GM21528 (cell line): ENCODE results near the gene NDUFA13.
A peak's percentile ranks its signal among the peaks of the same experiment; 100 is the strongest.

ENCODE experiments used
- ATAC-seq: cut with Tn5 transposase; IDR thresholded peaks from one replicate; pipeline ENCODE4 v1.9.1; 2021; ENCODE audit warnings: mild to moderate bottlenecking, moderate library complexity; ENCODE audit not compliant: unreplicated experiment, low FRiP score

Gene NDUFA13

DNA sequence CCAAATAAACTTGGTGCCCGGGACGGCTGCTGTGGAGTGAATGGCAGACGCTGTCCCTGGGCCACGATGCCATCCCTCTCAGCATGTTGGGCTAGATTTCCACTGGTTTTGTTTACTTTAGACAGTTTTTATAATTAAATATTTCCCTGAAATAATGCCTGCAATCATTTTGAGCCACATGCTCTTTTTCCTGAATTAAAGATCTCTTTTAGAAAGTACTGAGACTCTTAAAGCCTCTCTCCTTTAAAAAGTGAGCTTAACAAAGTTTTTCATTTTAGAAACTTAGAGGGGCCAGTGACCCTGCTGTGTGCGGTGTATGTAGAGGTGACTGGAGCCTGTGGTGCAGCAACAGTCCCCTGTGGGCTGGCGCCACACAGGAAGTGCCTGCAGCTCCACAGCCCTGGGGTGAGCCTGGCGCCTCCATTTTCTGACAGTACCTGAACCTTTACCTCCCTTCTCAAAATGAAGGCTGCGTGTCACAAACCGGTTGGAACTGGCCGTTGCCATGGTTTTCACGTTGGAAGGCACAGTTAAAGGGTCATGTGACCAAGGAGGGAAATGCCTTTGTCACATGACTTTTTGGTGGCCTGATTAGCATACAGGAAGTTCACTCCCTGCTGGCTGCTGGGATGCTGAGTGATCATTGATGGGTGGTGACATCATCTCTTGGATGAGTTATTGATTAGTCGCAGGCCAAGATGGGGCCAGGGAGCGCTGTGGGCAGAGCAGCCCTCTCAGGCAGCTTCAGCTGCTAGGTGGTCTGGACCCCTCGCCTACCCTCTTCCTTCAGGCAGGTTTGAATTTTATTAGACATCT is 26.9 kb upstream of the NDUFA13 start:
- ATAC-seq = no peak

DNA sequence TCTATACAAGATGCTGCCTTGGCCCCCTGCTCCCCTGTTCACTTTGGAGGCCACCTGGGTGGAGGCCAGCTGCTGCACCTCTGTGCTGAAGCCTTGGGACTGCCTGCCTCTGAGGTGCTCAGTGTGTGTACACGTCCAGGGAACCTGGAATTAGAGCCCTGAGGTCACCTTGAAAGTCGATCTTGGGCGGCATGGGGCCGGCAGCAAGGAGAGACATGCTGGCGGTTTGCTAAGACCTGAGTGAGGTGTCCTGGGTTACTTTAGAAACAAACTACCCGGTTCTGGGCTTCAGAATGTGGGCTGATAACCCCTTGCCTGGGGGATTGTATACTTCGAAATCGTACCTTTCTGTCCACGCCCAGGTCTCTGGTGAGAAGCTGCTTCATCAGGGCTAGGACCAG is 26.2 kb upstream of the NDUFA13 start:
- no peak for ATAC-seq

DNA sequence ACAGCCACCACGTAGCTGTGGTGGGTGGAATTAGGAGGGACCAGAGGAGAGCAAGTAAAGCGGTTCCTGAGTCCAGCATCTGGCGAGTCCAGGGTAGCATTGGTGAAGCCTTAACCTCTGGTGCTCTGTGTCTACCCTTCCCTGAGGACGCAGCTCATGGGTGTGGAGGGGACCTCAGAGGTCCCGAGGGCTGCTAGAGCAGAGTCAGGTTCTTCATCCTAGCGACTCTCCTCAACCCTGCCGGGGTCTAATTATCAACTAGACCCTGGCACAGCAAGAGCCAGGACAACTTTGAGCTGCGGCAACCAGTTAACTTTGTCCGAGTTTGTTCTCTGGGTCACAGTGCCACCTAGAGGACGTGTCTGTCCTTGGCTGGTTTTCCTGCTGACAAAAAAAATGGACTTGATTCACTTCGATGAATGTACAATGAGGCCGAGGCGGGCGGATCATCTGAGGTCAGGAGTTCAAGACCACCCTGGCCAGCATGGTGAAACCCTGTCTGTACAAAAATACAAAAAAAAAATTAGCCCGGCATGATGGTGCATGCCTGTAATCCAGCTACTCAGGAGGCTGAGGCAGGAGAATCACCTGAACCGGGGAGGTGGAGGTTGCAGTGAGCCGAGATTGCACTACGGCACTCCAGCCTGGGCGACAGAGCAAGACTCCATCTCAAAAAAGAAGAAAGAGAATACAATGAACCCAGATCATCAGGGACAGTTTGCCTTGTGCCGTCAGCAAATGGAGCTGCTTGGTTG is 25.6 kb upstream of the NDUFA13 start:
- peak; percentile 42 for ATAC-seq

DNA sequence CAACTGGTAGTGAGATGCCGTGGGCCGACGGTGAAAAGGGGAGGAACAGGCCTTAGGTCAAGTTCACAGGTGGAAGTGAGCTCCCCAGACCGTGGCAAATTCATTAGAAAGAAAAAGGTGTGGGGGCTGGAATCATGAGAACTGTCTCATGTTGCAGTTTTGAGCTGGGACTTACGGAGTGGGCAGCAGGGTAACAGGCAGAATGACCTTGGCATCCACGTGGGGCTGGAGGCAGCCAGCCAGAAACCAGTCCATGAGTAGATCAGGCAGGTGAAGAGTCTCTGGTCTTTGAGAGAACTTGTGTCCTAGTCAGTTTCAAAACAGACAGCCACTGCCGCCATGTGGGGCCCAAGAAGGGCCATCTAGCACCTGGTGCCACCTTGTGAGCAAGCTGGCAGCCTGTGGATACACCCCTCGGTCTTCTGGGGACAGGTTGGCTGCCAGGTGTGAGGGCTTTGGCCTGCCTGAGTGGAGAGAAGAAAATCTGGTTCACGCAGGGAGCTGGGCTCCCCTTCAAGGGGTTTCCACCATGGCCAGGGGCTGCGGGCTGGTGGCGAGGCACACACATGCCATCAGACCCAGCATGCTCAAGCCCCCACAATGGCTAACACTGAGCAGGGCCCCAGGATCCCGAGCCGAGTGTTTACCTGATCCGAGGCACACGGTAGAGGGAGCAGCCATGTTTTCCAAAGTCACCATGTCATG is 24.6 kb upstream of the NDUFA13 start:
- ATAC-seq = no peak

DNA sequence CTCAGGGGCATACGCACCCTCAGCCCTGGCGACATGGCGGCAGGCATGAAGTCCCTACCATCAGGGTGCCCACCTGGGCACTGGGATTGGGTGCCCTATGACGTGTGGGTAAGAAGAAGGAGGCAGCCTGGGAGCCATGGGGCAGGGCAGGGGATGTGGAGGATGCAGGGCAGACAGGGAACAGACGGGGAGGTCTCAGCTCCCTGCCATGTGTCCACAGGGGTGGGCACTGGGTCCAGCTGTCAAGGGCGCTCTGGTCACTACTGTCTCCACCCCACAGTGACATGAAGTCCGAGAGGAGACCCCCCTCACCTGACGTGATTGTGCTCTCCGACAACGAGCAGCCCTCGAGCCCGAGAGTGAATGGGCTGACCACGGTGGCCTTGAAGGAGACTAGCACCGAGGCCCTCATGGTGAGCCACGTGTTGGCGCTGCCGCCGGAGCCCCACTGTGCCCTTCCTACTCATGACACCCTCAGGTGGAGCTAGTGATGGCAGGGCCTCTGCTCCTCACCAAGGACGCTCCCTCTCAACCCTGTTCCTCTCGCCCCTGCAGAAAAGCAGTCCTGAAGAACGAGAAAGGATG is 23.9 kb upstream of the NDUFA13 start:
- ATAC-seq = no peak

DNA sequence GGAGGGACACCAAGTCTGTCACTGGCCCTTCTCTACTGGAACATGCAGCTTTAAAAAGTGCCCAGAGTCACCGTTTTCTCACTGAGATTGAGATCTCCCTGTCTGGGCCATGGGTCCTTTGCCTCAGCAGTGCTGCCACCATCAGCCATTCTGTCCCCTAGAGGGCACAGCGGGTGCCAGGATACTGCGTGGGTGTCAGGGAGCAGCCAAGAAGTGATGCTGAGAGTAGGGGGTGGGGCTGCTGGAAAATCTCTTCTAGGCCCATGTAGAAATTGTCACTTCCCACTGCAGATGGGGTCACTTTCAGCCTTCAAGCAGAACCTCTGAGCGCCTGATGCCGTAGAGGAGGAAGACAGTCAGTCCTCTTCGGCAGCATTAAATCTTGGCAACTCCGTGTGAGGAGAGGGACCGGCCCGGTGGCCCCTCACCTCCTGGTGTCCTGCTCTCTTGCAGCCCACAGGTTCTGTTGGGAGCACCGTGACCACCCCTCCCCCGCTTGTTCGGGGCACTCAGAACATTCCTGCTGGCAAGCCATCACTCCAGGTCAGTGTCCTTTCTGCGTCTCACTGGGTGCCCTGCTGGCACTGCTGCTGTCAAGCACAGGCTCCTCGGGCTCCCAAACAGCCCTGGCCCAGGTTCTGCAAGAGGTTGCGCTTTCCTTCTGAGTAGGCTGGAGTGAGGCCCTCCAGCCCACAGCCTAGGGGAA is 22.0 kb upstream of the NDUFA13 start:
- ATAC-seq = no peak

DNA sequence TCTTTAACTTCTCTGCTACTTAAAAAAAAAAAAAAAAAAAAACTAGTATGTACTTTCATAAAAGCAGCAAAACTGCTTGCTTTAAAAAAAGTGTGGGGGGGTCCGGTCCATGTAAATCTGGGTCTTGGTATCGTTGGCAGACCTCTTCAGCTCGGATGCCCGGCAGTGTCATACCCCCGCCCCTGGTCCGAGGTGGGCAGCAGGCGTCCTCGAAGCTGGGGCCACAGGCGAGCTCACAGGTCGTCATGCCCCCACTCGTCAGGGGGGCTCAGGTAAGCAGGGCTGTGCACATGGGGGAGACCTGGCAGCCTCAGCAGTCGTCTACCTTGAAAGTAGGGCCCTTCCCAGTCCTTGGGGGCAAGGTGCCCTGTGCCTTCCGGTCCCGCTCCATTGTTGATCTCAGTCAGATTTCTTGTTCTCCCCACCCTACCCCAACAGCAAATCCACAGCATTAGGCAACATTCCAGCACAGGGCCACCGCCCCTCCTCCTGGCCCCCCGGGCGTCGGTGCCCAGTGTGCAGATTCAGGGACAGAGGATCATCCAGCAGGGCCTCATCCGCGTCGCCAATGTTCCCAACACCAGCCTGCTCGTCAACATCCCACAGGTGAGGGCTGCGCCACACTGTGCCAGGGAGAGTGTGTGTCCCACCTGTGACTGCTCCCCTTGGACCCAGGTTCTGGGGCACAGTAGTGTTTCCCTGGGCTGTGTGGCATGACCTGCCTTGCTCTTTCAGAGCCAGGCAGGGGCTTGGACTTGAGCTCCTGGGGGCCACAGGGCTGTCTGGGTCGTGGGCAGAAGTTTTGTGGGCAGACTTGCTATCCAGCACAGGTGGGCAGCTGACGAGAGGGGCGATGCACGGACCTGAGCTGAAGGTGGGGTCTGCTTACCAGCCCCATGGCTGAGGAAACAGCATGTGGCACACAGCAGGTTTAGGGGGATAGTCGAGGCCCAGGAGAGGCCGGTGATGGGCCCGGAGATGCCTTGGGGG is 20.1 kb upstream of the NDUFA13 start:
- ATAC-seq = no peak

DNA sequence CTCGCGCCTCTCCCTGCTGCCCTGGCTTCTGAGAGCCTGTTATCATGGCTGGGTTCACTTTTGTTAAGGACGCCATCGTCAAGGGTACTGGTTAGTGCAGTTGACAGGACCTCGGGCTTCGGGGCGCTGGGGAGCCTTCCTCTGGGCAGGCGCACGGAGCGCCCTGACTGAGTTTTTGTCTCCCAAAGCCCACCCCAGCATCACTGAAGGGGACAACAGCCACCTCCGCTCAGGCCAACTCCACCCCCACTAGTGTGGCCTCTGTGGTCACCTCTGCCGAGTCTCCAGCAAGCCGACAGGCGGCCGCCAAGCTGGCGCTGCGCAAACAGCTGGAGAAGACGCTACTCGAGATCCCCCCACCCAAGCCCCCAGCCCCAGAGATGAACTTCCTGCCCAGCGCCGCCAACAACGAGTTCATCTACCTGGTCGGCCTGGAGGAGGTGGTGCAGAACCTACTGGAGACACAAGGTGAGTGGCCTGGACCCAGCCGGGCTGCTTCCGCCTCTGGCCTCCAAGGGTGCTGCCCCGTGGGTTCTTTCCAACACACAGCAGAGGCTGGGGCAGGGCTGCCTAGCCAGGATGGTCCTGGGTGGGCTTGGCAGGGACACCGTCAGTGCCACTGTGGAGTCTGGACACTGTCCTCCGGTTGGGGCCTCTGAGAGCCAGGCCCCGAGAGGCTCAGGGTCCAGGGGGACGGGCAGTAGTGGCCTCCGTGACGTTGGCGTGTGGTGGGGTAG is 17.6 kb upstream of the NDUFA13 start:
- ATAC-seq = no peak

DNA sequence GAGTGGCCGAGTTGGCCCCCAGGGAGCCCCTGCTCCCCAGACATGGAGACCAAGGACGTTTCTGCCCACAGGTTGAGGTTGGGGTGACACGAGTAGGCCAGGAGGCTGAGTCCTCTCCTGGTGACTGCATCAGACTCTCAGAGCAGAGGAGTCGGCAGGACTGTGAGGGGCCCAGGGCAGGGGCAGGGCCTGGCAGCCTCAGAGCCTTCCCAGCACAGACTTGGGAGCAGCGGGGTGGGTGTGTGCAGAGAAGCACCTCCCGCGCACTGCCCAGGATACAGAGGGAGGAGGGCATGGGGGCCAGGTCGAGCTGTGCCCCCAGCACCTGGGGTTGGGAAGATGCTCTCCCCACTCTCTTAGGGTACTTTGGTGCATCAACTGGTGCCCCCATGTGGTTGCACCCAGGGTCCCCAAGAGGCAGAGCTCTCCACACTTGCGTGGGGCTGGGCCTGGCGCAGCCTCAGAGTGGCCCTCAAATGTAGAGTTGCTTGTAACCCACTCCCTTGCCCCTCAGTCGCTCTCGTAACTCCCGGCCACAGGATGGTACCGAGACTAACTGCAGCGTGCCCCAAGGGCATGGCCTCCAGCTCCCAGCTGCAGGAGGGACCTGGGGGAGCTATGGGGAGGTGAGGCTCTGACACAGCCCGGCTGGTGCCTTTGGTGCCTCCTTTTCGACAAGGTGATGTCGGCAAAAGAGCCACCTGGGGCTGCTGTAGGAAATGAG is 16.6 kb upstream of the NDUFA13 start:
- ATAC-seq = no peak

DNA sequence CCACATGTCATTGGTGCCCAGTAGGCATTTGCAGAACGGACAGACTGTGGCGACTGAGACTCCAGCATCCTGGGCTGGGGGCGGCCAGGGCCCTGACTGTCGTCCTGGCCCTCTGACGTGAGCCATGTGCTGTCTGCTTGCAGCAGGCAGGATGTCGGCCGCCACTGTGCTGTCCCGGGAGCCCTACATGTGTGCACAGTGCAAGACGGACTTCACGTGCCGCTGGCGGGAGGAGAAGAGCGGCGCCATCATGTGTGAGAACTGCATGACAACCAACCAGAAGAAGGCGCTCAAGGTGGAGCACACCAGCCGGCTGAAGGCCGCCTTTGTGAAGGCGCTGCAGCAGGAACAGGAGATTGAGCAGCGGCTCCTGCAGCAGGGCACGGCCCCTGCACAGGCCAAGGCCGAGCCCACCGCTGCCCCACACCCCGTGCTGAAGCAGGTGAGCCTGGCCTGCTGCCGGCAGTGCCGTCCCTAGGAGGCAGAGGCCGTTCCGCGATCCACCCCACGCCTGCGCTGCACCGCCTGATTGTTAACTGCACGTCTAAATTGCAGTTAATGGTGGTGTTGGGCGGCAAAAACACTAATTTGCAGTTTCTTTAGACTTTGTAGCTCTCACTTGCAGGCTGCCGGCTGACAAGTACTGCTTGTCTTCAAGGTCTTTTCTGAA is 14.9 kb upstream of the NDUFA13 start:
- ATAC-seq = no peak

DNA sequence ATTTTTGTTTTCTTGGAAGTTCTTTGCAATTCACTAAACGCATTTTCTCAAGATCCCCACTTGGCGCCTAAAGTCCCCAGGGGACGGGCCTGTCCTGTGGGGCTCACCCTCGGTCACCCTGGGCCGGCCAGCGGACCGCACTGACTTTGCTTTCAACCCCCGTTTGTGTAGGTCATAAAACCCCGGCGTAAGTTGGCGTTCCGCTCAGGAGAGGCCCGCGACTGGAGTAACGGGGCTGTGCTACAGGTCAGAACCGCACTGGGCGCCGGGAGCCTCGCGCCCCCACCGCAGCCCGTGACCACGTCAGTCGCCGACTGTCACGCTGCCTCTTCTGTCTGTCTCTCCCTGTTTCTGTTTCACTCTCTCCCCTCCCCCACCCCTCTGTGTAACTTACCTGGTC is 14.2 kb upstream of the NDUFA13 start:
- no peak for ATAC-seq

DNA sequence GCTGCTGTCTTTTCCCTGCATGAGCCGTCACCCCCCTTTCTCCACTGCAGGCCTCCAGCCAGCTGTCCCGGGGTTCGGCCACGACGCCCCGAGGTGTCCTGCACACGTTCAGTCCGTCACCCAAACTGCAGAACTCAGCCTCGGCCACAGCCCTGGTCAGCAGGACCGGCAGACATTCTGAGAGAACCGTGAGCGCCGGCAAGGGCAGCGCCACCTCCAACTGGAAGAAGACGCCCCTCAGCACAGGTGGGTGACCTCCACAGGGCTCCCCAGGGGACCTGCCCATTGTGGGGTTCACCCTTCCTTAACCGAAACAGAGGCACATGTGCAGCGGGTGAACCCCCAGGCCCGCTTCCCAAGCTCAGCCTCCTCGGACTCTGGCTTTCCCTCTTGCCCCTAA is 13.7 kb upstream of the NDUFA13 start:
- no peak for ATAC-seq

DNA sequence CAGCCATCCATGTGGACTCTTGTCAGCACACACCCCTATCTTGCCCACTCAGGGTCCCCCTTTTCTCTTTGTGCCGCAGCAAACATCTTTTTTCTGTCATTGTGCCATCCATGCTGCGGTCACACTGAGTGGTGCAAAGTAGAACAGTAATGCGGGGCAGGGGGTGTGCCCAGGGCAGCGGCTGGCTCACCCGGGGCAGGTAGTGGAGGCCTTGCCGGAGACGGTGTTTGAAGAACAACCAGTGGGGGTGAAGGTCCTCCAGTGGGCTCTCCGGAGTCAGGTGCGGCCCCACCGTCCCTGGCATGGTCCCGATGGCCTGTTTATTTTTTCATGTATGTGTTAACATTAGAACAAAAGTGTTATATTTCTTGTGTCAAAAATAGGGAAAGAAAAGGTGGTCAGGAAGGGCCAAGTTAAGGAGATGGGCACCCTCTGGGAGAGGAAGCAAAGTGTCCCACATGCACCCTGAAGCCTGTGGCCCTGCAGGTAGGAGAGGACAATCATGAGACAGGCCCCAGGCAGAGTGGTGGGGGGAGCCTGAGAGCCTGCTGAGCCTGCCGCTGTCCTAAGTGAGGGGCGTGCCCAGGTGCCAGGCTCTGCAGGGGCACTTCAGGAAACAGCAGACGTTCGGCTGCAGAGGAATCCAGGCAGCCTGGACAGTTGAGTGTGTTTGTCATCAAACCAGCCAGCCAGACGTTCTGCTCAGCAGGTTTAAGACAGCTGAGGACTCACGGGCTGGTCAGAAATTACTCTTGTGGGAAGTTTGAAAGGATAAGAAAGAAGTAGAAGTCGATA is 13.0 kb upstream of the NDUFA13 start:
- no peak for ATAC-seq

DNA sequence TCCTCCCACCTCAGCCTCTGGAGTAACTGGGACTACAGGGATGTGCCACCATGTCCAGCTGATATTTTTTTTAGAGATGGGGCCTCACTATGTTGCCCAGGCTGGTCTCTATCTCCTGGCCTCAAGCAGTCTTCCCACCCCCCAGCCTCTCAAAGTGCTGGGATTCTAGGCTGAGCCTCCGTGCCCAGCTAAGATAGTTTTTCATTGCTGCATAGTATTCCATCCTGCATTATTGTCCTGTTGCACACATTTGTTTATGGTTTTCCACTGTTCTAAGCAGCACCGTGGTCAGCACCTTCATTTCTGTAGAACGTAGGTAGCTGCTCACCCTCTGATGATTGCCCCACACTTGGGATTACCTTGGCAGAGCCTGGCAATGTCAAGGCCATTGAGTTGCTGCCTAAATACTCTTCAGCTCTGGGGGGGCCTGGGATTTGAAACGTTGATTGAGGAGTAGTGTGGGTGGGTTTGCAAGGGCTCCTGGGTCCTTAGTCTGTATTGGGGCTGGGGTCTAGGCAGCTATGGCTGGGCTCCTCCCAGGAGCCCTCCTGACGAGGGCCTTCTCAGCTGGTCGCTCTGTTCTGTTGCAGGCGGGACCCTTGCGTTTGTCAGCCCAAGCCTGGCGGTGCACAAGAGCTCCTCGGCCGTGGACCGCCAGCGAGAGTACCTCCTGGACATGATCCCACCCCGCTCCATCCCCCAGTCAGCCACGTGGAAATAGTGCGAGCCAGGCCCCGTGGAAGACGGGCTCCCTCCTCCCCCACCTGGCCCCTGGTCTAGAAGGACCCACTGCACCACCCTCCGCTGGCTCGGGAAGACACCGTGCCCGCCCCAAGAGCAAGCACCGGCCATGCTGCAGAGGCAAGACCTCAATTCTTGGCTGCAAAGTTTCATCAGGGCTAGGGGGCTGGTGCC is 11.0 kb upstream of the NDUFA13 start:
- ATAC-seq = no peak

DNA sequence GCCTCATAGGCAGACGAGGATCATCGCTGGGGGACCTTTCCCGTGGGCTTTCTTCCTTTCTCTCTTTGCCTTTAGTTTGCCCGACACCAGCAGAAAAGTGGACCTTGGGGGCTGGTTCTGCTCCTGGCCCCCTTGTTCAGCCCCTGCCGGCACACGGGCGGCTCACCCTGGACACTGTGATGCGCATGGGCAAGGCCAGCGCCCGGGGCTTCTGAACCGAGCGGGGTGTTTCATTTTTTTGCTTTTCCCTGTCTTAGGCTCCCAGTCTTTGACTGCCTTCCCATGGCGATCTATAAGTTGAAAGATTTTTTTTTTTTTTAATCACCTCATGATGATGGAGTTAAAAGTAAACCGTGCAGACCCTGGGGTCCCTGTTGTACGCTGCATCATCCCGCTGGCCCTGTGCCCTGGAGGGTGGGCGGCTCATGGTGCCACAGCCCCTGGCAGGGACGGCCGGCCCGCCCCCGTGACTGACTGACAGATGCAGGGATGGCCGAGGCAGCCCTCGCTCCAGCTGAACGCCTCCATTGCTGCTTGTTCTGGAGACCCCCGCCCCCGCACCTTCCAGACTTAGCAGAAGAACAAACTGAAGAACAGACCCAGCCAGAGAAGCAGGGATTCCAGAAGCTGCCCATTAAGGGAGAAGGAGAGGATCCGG is 10.2 kb upstream of the NDUFA13 start:
- no peak for ATAC-seq
